Stomach (tissue), 9 donors: ENCODE data around the gene NFATC2. TPM values are rescaled to one million over a fixed set of nuclear protein-coding genes. Genes with fewer than 3 reads are reported as not detected.

ENCODE experiments used
- DNase-seq, 2 donors: peaks; one replicate each; pipeline versions ENCODE4 v3.0.0 to v3.0.0-alpha.2; 2013 to 2019
- H3K27ac ChIP-seq, 5 donors: fragments of 200-600 bp in 4 of 5; sonication (generic) in 4 of 5; one replicate each; pipeline ENCODE4 v1.5.1; 2013 to 2019; ENCODE audit warnings: mild to moderate bottlenecking in 1 of 5, moderate library complexity in 1 of 5
- H3K27me3 ChIP-seq, 3 donors: fragments of 200-600 bp; sonication (generic); one replicate each; pipeline ENCODE4 v1.5.1; 2017 to 2019; ENCODE audit warnings: mixed run types in 1 of 3
- H3K36me3 ChIP-seq, 4 donors: fragments of 200-600 bp; sonication (generic); 1 replicate in 3 of 4; 2 replicates in 1 of 4; pipeline ENCODE4 v1.5.1; 2016 to 2019
- H3K4me1 ChIP-seq, 4 donors: fragments of 200-600 bp; sonication (generic); one replicate each; pipeline ENCODE4 v1.5.1; 2016 to 2019
- H3K4me3 ChIP-seq, 4 donors: fragments of 200-600 bp; sonication (generic) in 3 of 4; one replicate each; pipeline ENCODE4 v1.5.1; 2016 to 2019; ENCODE audit warnings: mild to moderate bottlenecking in 1 of 4
- H3K9me3 ChIP-seq, 4 donors: fragments of 200-600 bp; sonication (generic); one replicate each; pipeline ENCODE4 v1.5.1; 2016 to 2019
- CTCF ChIP-seq, 7 experiments: fragments of 450-650 bp in 4 of 7; fragments of 200-600 bp in 3 of 7; sonication (generic) in 3 of 7; IDR thresholded peaks; one replicate each; pipeline ENCODE4 v1.5.1; 2016 to 2019; ENCODE audit warnings: antibody characterized with exemption in 7 of 7, control low read depth in 2 of 7, mild to moderate bottlenecking in 1 of 7
- EP300 ChIP-seq: sonication (generic); formaldehyde crosslinking; IDR thresholded peaks from one replicate; pipeline ENCODE4 v1.6.1; 2017; ENCODE audit warnings: antibody characterized with exemption
- POLR2A ChIP-seq, 4 donors: fragments of 450-650 bp; IDR thresholded peaks; one replicate each; pipeline ENCODE4 v1.6.1; 2016; ENCODE audit warnings: antibody characterized with exemption in 4 of 4, control low read depth in 2 of 4, mild to moderate bottlenecking in 1 of 4, moderate library complexity in 1 of 4
- POLR2AphosphoS5 ChIP-seq, 3 donors: sonication (generic); formaldehyde crosslinking; IDR thresholded peaks; one replicate each; pipeline ENCODE4 v1.6.1; 2016; ENCODE audit warnings: antibody characterized with exemption in 3 of 3
- WGBS, 5 donors: extraction: QIAGEN DNeasy Blood & Tissue Kit in 3 of 5; methylation state at CpG; one replicate each; pipeline versions ENCODE4 v1.1.5 to v1.1.7; 2013 to 2018; 5-methylcytosine and 5-hydroxymethylcytosine counted together
- intact Hi-C: fragments of 100-400 bp; cut with DNase I; formaldehyde crosslinking; loops from one replicate; pipeline ENCODE4 v1.15.1; 2023; ENCODE audit warnings: low total_unique reads
- polyA plus RNA-seq, 3 donors: library from polyadenylated mRNA; stranded (reverse); fragments of 200-250 nt; gene quantifications; one replicate each; pipeline ENCODE4 v1.2.3, GENCODE V29; 2013
- total RNA-seq, 5 donors: library from RNA; depleted of rRNA; stranded (reverse); fragments of >200 nt; gene quantifications; one replicate each; pipeline versions ENCODE4 v1.1.0 to v1.2.3, GENCODE V29; 2014 to 2016
- donor health status: healthy with polysubstance abuse.
- donor health status: Bipolar disorder and iron deficiency.
- donor health status: healthy.

NFATC2 gene
- total and polyA plus RNA-seq, 8 donors, result 1.4 to 31.9 (median 8.6) TPM

DNA sequence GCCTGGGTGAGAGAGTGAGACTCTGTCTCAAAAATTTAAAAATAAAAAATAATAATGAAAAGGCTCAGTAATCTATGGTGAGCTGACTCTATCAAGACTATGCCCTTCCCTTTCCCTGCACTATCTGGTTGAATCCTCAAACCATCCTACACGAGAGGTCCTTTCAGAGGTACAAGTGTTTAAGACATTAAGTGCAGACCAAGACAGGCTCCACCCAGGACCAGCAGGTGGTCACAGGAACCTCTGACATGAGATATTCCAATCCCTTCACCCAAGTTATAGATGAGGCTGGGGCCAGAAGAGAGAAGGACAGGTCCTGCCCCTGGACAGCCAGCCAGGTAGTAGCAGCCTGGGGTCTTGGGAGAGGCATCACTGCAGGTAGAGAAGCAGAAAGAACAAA, 182.6 kb downstream of the NFATC2 start:
- no peak for TF ChIP-seq POLR2AphosphoS5 (IDR thresholded peaks at IDR 0.05)
- no peak for TF ChIP-seq EP300
- TF ChIP-seq POLR2A (IDR thresholded peaks at IDR 0.05), result no peak
- TF ChIP-seq CTCF (IDR thresholded peaks at IDR 0.05), result no peak
- no peak overlapping the region for H3K27ac ChIP-seq
- peaks cover 0 to 11% (median 0%) of the 10 kb centered on the region in 4 donors for H3K9me3 ChIP-seq
- no peak overlapping the region for H3K4me3 ChIP-seq
- no peak for DNase-seq
- no peaks in the 10 kb centered on the region for H3K27me3 ChIP-seq
- WGBS, 5 donors, result 67 to 88% (median 77%) methylated on average over 1 of the region's 1 CpG
- intact Hi-C loops, result no loop called here
- H3K4me1 ChIP-seq, result peaks cover 0 to 1% (median 0%) of the 10 kb centered on the region in 4 donors
- H3K36me3 ChIP-seq, result no peaks in the 10 kb centered on the region

GRCh38 chr20:51359401-51359800, 183.1 kb downstream of the NFATC2 start:
- Histone ChIP-seq H3K36me3 (no peaks in the 10 kb centered on the region), H3K27me3 (no peaks in the 10 kb centered on the region), H3K4me3 (no peak overlapping the region), H3K27ac (no peak overlapping the region), H3K9me3 (peaks cover 0 to 11% (median 0%) of the 10 kb centered on the region in 4 donors), H3K4me1 (peaks cover 0 to 7% (median 2%) of the 10 kb centered on the region in 4 donors)
- TF ChIP-seq POLR2A (IDR thresholded peaks at IDR 0.05) (no peak), CTCF (IDR thresholded peaks at IDR 0.05) (no peak), EP300 (no peak), POLR2AphosphoS5 (IDR thresholded peaks at IDR 0.05) (no peak)
- 62 to 79% (median 70%) methylated on average over 3 of the region's 3 CpGs for WGBS, 5 donors
- intact Hi-C loops, result no loop called here
- no peak for DNase-seq

- TF ChIP-seq POLR2AphosphoS5 (IDR thresholded peaks at IDR 0.05), result no peak
- no peak for TF ChIP-seq EP300
- TF ChIP-seq POLR2A (IDR thresholded peaks at IDR 0.05), result no peak
- no peak for TF ChIP-seq CTCF (IDR thresholded peaks at IDR 0.05)
- no peak overlapping the region for H3K27ac ChIP-seq
- 81 to 93% (median 89%) methylated on average over 3 of the region's 3 CpGs for WGBS, 5 donors
These were observed 184.3 kb downstream of the NFATC2 start for GRCh38 chr20:51358032-51358724.

DNA sequence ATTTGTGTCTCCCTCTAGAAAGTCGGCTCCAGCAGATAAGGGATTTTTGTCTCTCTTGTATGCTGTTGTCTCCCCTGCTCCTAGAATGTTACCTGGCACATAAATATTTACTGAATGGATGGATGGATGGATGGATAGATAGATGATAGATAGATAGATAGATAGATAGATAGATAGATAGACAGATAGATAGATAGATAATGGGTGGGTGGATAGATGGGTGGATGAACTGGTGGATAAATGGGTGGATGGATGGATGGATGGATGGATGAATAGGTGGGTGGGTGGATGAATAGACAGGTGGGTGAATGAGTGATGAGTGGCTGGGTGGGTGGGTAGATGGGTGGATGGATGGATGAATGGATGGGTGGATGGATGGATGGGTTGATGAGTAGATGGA, 185.0 kb downstream of the NFATC2 start:
- H3K9me3 ChIP-seq, result no peaks in the 10 kb centered on the region
- H3K4me3 ChIP-seq, result no peak overlapping the region
- no peak for TF ChIP-seq CTCF (IDR thresholded peaks at IDR 0.05)
- no peak for TF ChIP-seq POLR2A (IDR thresholded peaks at IDR 0.05)
- TF ChIP-seq EP300, result no peak
- TF ChIP-seq POLR2AphosphoS5 (IDR thresholded peaks at IDR 0.05), result no peak
- no peaks in the 10 kb centered on the region for H3K27me3 ChIP-seq
- no peak overlapping the region for H3K27ac ChIP-seq
- no peaks in the 10 kb centered on the region for H3K36me3 ChIP-seq
- DNase-seq, result no peak
- H3K4me1 ChIP-seq, result peaks cover 0 to 11% (median 4%) of the 10 kb centered on the region in 4 donors
- intact Hi-C loops, result no loop called here
- 59 to 77% (median 68%) methylated on average over 1 of the region's 1 CpG for WGBS, 5 donors

More at GRCh38 chr20:51358032-51358724, 184.3 kb downstream of the NFATC2 start:
- Histone ChIP-seq H3K27me3 (no peaks in the 10 kb centered on the region), H3K4me1 (peaks cover 0 to 11% (median 4%) of the 10 kb centered on the region in 4 donors), H3K9me3 (peaks cover 0 to 2% (median 0%) of the 10 kb centered on the region in 4 donors), H3K4me3 (no peak overlapping the region), H3K36me3 (no peaks in the 10 kb centered on the region)
- no peak for DNase-seq
- intact Hi-C loops, result no loop called here
